ENCODE results near the gene HOXB6.

The HOXB6 gene

DNA sequence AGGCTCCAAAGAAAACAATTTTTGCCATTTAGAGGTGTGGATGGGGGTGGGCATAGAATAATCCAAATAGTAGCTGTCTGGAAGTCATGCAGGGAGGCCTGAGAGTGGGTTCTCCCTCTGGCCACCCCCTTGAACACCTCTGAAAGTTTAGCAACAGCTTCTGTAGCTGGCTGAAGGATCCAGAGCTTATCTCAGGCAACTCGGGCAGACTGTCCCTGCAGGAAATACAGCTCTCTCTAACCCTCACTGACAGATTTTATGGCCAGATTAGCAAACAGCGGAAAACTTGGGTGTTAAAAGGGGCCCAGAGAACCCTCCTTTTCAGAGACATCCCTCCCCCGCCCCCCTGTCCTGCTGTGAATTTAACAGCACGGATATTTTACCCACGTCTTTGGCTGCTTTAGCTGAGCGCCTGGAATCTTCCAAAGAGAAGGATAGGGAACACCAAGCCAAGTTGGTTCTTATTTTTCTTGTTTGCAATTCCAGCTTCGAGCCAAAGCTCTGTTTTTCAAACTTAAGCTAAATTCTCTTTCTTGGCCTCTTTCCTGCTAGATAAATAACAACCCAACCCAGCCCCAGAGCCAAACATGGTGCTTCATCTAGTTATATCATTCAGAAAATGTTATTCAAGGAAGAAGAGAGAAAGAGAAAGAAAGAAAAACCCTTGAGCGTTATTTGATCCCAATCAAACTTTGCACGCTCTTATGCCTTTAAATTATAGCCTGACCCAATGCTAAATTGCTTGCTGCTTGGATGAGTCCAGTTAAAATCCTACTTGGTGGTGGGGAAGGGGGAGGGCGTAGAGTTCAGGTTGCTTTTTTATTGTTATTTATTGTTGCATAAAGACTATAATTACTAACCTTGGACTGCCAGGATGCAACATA is 57.6 kb downstream of the HOXB6 start:
- TF ChIP-seq, protein P1, sequence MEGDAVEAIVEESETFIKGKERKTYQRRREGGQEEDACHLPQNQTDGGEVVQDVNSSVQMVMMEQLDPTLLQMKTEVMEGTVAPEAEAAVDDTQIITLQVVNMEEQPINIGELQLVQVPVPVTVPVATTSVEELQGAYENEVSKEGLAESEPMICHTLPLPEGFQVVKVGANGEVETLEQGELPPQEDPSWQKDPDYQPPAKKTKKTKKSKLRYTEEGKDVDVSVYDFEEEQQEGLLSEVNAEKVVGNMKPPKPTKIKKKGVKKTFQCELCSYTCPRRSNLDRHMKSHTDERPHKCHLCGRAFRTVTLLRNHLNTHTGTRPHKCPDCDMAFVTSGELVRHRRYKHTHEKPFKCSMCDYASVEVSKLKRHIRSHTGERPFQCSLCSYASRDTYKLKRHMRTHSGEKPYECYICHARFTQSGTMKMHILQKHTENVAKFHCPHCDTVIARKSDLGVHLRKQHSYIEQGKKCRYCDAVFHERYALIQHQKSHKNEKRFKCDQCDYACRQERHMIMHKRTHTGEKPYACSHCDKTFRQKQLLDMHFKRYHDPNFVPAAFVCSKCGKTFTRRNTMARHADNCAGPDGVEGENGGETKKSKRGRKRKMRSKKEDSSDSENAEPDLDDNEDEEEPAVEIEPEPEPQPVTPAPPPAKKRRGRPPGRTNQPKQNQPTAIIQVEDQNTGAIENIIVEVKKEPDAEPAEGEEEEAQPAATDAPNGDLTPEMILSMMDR (IDR thresholded peaks at IDR 0.05; ENCODE audit: low read length, missing control alignments) = no peak
- no peak for DNase-seq (ENCODE audit: low read depth)
- H3K4me3 ChIP-seq (replicated peaks; ENCODE audit: low read depth, low read length) = peak overlapping the region; percentile 23

DNA sequence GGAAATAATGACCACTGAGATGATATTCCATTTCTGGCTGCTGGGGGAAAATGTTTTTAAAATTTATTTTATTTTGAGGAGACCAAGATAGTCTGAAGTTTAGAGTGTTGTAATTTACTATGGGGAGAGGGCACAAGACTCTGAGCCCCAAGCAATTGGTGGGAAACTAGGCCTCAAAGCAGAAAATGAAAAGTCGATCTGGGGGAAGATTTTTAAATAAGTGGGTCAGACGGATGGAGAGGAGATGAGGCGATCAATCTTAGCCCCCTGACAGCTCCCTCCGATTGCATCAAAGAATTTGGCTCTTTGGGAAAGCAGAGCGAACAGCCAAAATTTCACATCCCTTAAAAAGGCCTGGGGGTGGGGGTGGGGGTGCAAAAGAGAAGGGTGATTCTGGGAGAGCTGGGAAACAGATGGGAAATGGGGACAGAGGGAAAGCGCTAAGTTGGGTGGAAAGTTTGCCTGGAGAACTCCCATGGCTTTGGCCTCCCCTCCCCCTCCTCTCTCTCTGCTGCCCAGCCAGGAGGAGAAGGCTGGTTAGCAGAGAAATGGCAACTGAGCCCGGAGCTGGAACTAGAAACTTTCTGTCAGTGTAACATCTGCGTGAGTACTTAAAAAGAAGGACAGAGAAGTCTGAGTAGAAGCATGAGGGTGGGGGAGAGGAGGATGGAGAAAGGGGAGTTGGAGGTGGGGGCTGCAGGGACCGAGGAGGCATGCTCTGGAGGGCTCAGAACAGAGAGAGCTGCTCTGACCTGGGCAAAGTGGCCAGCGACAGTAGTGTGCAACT is 58.5 kb downstream of the HOXB6 start:
- no peak for DNase-seq (ENCODE audit: low read depth)
- TF ChIP-seq, protein P1 (IDR thresholded peaks at IDR 0.05; ENCODE audit: low read length, missing control alignments) = no peak
- peak overlapping the region; percentile 23 for H3K4me3 ChIP-seq (replicated peaks; ENCODE audit: low read depth, low read length)

Data from fibroblast of pulmonary artery (primary cell).